Neural crest cell (in vitro differentiated cells): Measurements from ENCODE around the gene CLEC10A. TPM values are rescaled to one million over a fixed set of nuclear protein-coding genes. Genes with fewer than 3 reads are reported as not detected.

Experiments
- DNase-seq: peaks from one replicate; pipeline ENCODE4 v3.0.0; 2021; ENCODE audit warnings: low read depth, mixed read lengths, low spot score
- H3K27ac Mint-ChIP-seq: one replicate; pipeline ENCODE4 v1.8.0; 2021; ENCODE audit warnings: mild to moderate bottlenecking, mixed read lengths; ENCODE audit not compliant: unreplicated experiment
- H3K27me3 Mint-ChIP-seq: 2 replicates; pipeline ENCODE4 v1.8.0; 2021; ENCODE audit warnings: low read depth, mild to moderate bottlenecking, mixed read lengths
- H3K36me3 Mint-ChIP-seq: 2 replicates; pipeline ENCODE4 v1.8.0; 2021; ENCODE audit warnings: low read depth, mild to moderate bottlenecking, mixed read lengths
- H3K4me1 Mint-ChIP-seq: 2 replicates; pipeline ENCODE4 v1.8.0; 2021; ENCODE audit warnings: mixed read lengths
- H3K4me3 Mint-ChIP-seq: one replicate; pipeline ENCODE4 v1.8.0; 2021; ENCODE audit warnings: mild to moderate bottlenecking, mixed read lengths
- H3K9me3 Mint-ChIP-seq: 2 replicates; pipeline ENCODE4 v1.8.0; 2021; ENCODE audit warnings: mixed read lengths
- CTCF ChIP-seq: fragments of 200-600 bp; sonication (generic); conservative IDR thresholded peaks from 2 replicates; pipeline ENCODE4 v1.5.0; 2021; ENCODE audit warnings: antibody characterized with exemption, mild to moderate bottlenecking
- total RNA-seq: library from RNA; stranded (reverse); gene quantifications from 2 replicates; pipeline ENCODE4 v1.2.1, GENCODE V29; 2021

The CLEC10A gene
- total RNA-seq, 1 donor from 2014 or later: not detected

- H3K36me3 Mint-ChIP-seq: no peaks in the 10 kb centered on the region
- peaks cover 40% of the 10 kb centered on the region for H3K4me1 Mint-ChIP-seq
- TF ChIP-seq CTCF: no peak
- peaks cover 73% of the 10 kb centered on the region for H3K27me3 Mint-ChIP-seq
- H3K4me3 Mint-ChIP-seq: peak overlapping the region; percentile 76
- no peaks in the 10 kb centered on the region for H3K9me3 Mint-ChIP-seq
- H3K27ac Mint-ChIP-seq: no peak overlapping the region
- no peak for DNase-seq
Observed at GRCh38 chr17:7041607-7042500, 38.2 kb downstream of the CLEC10A start.

GRCh38 chr17:7039832-7040231 lies 40.2 kb downstream of the CLEC10A start:
- Mint-ChIP-seq H3K36me3 (no peaks in the 10 kb centered on the region), H3K9me3 (no peaks in the 10 kb centered on the region), H3K4me1 (peaks cover 46% of the 10 kb centered on the region), H3K4me3 (peak overlapping the region; percentile 71), H3K27me3 (peaks cover 58% of the 10 kb centered on the region), H3K27ac (no peak overlapping the region)
- no peak for TF ChIP-seq CTCF
- no peak for DNase-seq

GRCh38 chr17:7038025-7038862 lies 41.8 kb downstream of the CLEC10A start:
- Mint-ChIP-seq H3K36me3 (no peaks in the 10 kb centered on the region), H3K27ac (no peak overlapping the region), H3K4me1 (peaks cover 46% of the 10 kb centered on the region), H3K4me3 (peak overlapping the region; percentile 77), H3K9me3 (no peaks in the 10 kb centered on the region), H3K27me3 (peaks cover 44% of the 10 kb centered on the region)
- DNase-seq: no peak
- TF ChIP-seq CTCF: peak; percentile 22

- no peaks in the 10 kb centered on the region for H3K36me3 Mint-ChIP-seq
- peaks cover 32% of the 10 kb centered on the region for H3K4me1 Mint-ChIP-seq
- DNase-seq: peak; percentile 86
- TF ChIP-seq CTCF: no peak
- peak within 1 kb of the TSS; percentile 98 for H3K4me3 Mint-ChIP-seq
- H3K9me3 Mint-ChIP-seq: no peaks in the 10 kb centered on the region
- H3K27me3 Mint-ChIP-seq: peaks cover 19% of the 10 kb centered on the region
- peak within 1 kb of the TSS; percentile 67 for H3K27ac Mint-ChIP-seq
Observed at GRCh38 chr17:7035591-7036368, 44.3 kb downstream of the CLEC10A start, which contains the start of gene SLC16A13. Gene SLC16A13 (plus strand): TSS chr17:7036015. CDS start chr17:7036383, 368 bp downstream.
